Uterus (tissue), 2 donors: ENCODE measurements around the gene PLB1.

Source experiments
- POLR2A ChIP-seq, 2 donors: fragments of 450-650 bp; IDR thresholded peaks; one replicate each; pipeline ENCODE4 v1.6.1; 2016; ENCODE audit warnings: antibody characterized with exemption in 2 of 2, mild to moderate bottlenecking in 1 of 2, moderate library complexity in 1 of 2
- TF ChIP-seq, protein P1 (sequence below), 4 experiments: fragments of 200-600 bp in 2 of 4; fragments of 450-650 bp in 2 of 4; sonication (generic) in 2 of 4; IDR thresholded peaks; one replicate each; pipeline ENCODE4 v1.5.1; 2016 to 2019; ENCODE audit warnings: antibody characterized with exemption in 4 of 4, mild to moderate bottlenecking in 2 of 4, moderate library complexity in 1 of 4

DNA sequence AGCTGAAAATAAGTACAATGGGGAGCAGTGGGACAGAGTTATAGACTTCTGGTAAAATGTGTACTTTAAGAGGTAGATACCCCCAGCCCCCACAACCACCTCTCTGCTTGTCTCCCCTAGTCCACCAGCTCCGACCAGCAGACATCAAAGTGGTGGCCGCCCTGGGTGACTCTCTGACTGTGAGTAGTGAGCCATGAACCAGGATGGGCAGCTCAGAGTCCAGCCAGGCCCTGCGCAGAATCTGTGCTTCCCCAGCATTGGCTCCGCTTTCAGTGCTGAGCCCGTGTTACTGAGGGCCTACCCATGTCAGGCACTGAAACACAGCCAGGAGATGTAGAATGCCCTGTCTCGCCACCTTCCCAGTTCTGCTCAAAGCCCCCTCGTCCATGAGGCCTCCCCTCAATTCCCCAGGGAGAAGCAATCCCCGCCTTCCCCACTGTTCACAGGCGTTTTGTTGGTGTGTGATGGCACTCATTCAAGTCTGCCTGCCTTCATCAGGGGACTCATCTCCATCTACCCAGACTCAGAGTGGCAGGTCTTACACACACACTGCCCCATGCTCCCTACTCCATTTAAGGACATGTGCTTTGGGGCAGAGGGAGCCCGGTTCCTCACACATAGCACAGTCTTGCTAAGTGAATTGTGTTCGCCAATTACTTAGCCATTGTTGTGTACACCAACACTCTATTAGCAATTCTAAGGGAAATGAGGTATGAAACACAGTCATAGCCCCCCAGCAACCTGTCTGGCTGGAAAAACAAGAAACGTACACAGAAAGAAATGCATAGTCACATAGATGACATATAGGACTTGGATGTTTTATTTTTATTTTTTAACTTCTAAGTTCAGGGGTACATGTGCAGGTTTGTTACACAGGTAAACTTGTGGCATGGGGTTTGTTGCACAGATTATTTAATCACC lies 122.6 kb downstream of the PLB1 start:
- TF ChIP-seq, protein P1, sequence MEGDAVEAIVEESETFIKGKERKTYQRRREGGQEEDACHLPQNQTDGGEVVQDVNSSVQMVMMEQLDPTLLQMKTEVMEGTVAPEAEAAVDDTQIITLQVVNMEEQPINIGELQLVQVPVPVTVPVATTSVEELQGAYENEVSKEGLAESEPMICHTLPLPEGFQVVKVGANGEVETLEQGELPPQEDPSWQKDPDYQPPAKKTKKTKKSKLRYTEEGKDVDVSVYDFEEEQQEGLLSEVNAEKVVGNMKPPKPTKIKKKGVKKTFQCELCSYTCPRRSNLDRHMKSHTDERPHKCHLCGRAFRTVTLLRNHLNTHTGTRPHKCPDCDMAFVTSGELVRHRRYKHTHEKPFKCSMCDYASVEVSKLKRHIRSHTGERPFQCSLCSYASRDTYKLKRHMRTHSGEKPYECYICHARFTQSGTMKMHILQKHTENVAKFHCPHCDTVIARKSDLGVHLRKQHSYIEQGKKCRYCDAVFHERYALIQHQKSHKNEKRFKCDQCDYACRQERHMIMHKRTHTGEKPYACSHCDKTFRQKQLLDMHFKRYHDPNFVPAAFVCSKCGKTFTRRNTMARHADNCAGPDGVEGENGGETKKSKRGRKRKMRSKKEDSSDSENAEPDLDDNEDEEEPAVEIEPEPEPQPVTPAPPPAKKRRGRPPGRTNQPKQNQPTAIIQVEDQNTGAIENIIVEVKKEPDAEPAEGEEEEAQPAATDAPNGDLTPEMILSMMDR (IDR thresholded peaks at IDR 0.05) = no peak
- TF ChIP-seq POLR2A (IDR thresholded peaks at IDR 0.05) = no peak
